Measurements from ENCODE around the gene GRAMD4. TPM values are rescaled to one million over a fixed set of nuclear protein-coding genes. Genes with fewer than 3 reads are reported as not detected.

Gene GRAMD4
- total and polyA plus RNA-seq, 2 donors (not counting 1 experiment from before 2014, with no cell fraction given) = 17.0 to 88.1 TPM

GRCh38 chr22:46627806-46628482 lies 7.8 kb downstream of the GRAMD4 start:
- ChIA-PET POLR2A (no interaction called here), CTCF (interaction anchor here (1.8 kb wide), 1 partner anchor 65 kb away, joined by 4 read pairs; no protein-coding TSS in a partner anchor)
- 98% methylated on average over 26 of the region's 31 CpGs for WGBS (ENCODE audit: insufficient coverage)
- Histone ChIP-seq H3K27ac (ENCODE audit: low read length in 2 of 2) (no peak overlapping the region), H2AFZ (ENCODE audit: insufficient read depth, low read depth, low read length, poor library complexity, severe bottlenecking) (no peak overlapping the region), H3K9me3 (ENCODE audit: control extremely low read depth in 1 of 3, control insufficient read depth in 2 of 3, insufficient read depth in 1 of 3, low read length in 2 of 3) (no peaks in the 10 kb centered on the region), H3K4me2 (replicated peaks; ENCODE audit: low read depth, low read length, poor library complexity, severe bottlenecking) (no peak overlapping the region), H3K79me2 (ENCODE audit: control insufficient read depth, insufficient read depth, low read length) (peaks cover 87% of the 10 kb centered on the region), H3K4me1 (ENCODE audit: control insufficient read depth in 2 of 2, insufficient read depth in 2 of 2, low read length in 2 of 2) (peaks cover 15 to 17% of the 10 kb centered on the region in 2 donors), H3K36me3 (replicated peaks in 1 of 2; ENCODE audit: control extremely low read depth in 1 of 2, control insufficient read depth in 1 of 2, extremely low read depth in 1 of 2, insufficient read depth in 2 of 2, low read length in 1 of 2) (peaks cover 0 to 25% of the 10 kb centered on the region in 2 experiments), H3K27me3 (replicated peaks in 1 of 4; ENCODE audit: control extremely low read depth in 1 of 4, control insufficient read depth in 3 of 4, insufficient read depth in 4 of 4, low read length in 3 of 4) (no peaks in the 10 kb centered on the region), H3K9ac (ENCODE audit: low read length) (no peak overlapping the region), H4K20me1 (ENCODE audit: control insufficient read depth, insufficient read depth, low read length, poor library complexity, severe bottlenecking) (peaks cover 88% of the 10 kb centered on the region), H3K4me3 (ENCODE audit: control extremely low read depth in 1 of 5, extremely low read depth in 1 of 5, insufficient read depth in 1 of 5, low read depth in 2 of 5, low read length in 4 of 5) (no peak overlapping the region)
- Mint-ChIP-seq H3K27ac (no peak overlapping the region), H3K4me3 (no peak overlapping the region), H3K9me3 (ENCODE audit: insufficient read depth) (no peaks in the 10 kb centered on the region), H3K27me3 (no peaks in the 10 kb centered on the region), H3K4me1 (peaks cover 19% of the 10 kb centered on the region)
- TF ChIP-seq CTCF (IDR thresholded peaks at IDR 0.05) (no peak), EZH2 (IDR thresholded peaks at IDR 0.05; ENCODE audit: borderline replicate concordance, insufficient read depth, low read depth, low read length, poor library complexity, severe bottlenecking) (no peak)
- DNase-seq (no peak), ATAC-seq (ENCODE audit: low read depth) (no peak)
- intact Hi-C loops (cut with micrococcal nuclease) = no loop called here

GRCh38 chr22:46628756-46629155 lies 8.6 kb downstream of the GRAMD4 start:
- Histone ChIP-seq H3K4me2 (replicated peaks; ENCODE audit: low read depth, low read length, poor library complexity, severe bottlenecking) (no peak overlapping the region), H2AFZ (ENCODE audit: insufficient read depth, low read depth, low read length, poor library complexity, severe bottlenecking) (no peak overlapping the region), H3K27ac (ENCODE audit: low read length in 2 of 2) (no peak overlapping the region), H3K4me1 (ENCODE audit: control insufficient read depth in 2 of 2, insufficient read depth in 2 of 2, low read length in 2 of 2) (peaks cover 7 to 9% of the 10 kb centered on the region in 2 donors), H3K36me3 (replicated peaks in 1 of 2; ENCODE audit: control extremely low read depth in 1 of 2, control insufficient read depth in 1 of 2, extremely low read depth in 1 of 2, insufficient read depth in 2 of 2, low read length in 1 of 2) (peaks cover 0 to 25% of the 10 kb centered on the region in 2 experiments), H4K20me1 (ENCODE audit: control insufficient read depth, insufficient read depth, low read length, poor library complexity, severe bottlenecking) (peaks cover 89% of the 10 kb centered on the region), H3K9me3 (ENCODE audit: control extremely low read depth in 1 of 3, control insufficient read depth in 2 of 3, insufficient read depth in 1 of 3, low read length in 2 of 3) (no peaks in the 10 kb centered on the region), H3K9ac (ENCODE audit: low read length) (no peak overlapping the region), H3K27me3 (replicated peaks in 1 of 4; ENCODE audit: control extremely low read depth in 1 of 4, control insufficient read depth in 3 of 4, insufficient read depth in 4 of 4, low read length in 3 of 4) (no peaks in the 10 kb centered on the region), H3K4me3 (ENCODE audit: control extremely low read depth in 1 of 5, extremely low read depth in 1 of 5, insufficient read depth in 1 of 5, low read depth in 2 of 5, low read length in 4 of 5) (no peak overlapping the region), H3K79me2 (ENCODE audit: control insufficient read depth, insufficient read depth, low read length) (peaks cover 89% of the 10 kb centered on the region)
- TF ChIP-seq EZH2 (IDR thresholded peaks at IDR 0.05; ENCODE audit: borderline replicate concordance, insufficient read depth, low read depth, low read length, poor library complexity, severe bottlenecking) (no peak), CTCF (IDR thresholded peaks at IDR 0.05) (no peak)
- ChIA-PET POLR2A (no interaction called here), CTCF (interaction anchor here (1.8 kb wide), 1 partner anchor 65 kb away, joined by 4 read pairs; no protein-coding TSS in a partner anchor)
- Mint-ChIP-seq H3K9me3 (ENCODE audit: insufficient read depth) (no peaks in the 10 kb centered on the region), H3K27ac (no peak overlapping the region), H3K27me3 (no peaks in the 10 kb centered on the region), H3K4me1 (peaks cover 11% of the 10 kb centered on the region), H3K4me3 (no peak overlapping the region)
- intact Hi-C loops (cut with micrococcal nuclease) = no loop called here
- ATAC-seq (ENCODE audit: low read depth) (no peak), DNase-seq (no peak)
- WGBS (ENCODE audit: insufficient coverage) = over 99% methylated on average over 12 of the region's 12 CpGs

All from B cell (primary cell).